Measurements from ENCODE around the gene TRNP1. TPM values are rescaled to one million over a fixed set of nuclear protein-coding genes. Genes with fewer than 3 reads are reported as not detected.
A peak's percentile ranks its signal among the peaks of the same experiment; 100 is the strongest.

The TRNP1 gene
- total RNA-seq, 2 experiments from 2014 or later = not detected

DNA sequence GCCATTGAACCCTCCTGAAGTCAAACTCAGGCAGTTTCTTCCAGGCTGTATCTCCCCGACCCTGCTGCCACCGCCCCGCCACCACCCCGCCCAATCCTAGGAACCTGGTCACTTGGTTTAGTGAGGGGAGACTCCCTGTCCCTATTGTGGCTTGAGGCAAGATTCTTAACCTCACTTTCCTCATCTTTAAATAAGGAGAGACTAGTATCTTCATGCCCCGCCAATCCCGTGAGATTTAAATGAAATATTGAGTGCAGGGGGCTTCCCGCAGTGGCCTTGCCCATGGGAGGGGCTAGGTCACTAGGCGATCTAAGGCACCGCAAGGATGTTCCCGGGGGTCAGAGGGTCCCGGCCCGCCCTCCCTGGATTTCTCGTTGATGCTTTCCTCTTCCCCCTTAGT is 34.2 kb upstream of the TRNP1 start:
- H3K9me3 Mint-ChIP-seq = peaks cover 3% of the 10 kb centered on the region
- POLR2A ChIA-PET = no interaction called here

DNA sequence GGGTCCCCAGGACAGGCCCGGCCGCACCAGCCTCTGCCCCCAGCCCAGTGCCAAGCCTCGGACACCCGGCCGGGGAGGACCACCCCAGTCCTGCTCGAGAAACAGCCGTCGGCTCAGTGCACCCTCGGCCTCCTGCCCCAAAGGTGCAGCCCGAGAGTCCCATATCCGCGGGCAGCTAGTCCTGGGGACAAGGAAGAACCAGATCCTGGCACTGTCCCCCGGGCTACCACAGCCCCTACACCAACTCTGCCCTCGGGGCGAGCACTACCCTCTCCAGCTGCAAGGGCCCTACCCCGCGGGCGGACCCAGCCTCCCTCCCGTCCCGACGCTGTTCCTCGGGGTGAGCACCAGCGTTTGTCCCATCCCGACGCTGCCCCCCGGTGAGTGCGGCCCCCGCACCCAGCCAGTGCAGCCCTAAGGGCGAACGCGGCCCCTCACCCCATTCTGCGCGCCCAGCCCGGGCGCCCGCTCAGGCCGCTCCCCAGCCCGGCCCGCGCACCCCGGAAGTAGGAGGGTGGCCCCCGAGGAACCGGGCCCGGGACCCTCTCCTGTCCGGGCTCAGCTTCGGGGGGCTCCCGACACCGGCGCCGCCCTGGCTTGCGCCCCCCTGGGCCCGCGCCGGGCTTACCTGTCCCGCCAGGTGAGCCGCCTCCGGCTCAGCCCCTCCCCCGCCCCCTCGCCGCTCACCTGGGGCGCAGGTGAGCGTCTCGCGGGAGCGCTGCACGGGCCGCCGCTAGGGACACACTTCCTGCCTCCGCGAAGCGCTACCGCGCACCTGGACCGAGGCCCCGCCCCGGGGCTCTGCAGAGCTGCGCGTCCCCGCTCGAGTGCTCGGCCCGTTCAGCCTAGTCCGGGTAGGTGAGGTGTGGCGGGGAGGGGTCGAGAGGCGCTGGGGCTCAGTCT is 33.5 kb upstream of the TRNP1 start, which contains the start of gene KDF1:
Gene KDF1 (minus strand): TSS at position 747 of the 903 bp plus-strand sequence. CDS start 8,088 bp downstream, outside the sequence.
- Mint-ChIP-seq H3K4me1 (peaks cover 5% of the 10 kb centered on the region), H3K27ac (no peak within 1 kb of the TSS), H3K4me3 (peak within 1 kb of the TSS; percentile 82), H3K9me3 (peaks cover 3% of the 10 kb centered on the region), H3K27me3 (peaks cover 56% of the 10 kb centered on the region), H3K36me3 (peaks cover 2% of the 10 kb centered on the region)
- ATAC-seq (ENCODE audit: low read depth) (peak; percentile 80), DNase-seq (peak; percentile 56)
- POLR2A ChIA-PET = interaction anchor here (0.5 kb wide), 1 partner anchor 227 kb away, joined by 4 read pairs; no protein-coding TSS in a partner anchor

More for the DNA sequence above, 34.2 kb upstream of the TRNP1 start:
- ATAC-seq (ENCODE audit: low read depth) (no peak), DNase-seq (no peak)
- Mint-ChIP-seq H3K27ac (no peak overlapping the region), H3K36me3 (peaks cover 2% of the 10 kb centered on the region), H3K4me3 (peak overlapping the region; percentile 50), H3K27me3 (peaks cover 51% of the 10 kb centered on the region), H3K4me1 (peaks cover 5% of the 10 kb centered on the region)

DNA sequence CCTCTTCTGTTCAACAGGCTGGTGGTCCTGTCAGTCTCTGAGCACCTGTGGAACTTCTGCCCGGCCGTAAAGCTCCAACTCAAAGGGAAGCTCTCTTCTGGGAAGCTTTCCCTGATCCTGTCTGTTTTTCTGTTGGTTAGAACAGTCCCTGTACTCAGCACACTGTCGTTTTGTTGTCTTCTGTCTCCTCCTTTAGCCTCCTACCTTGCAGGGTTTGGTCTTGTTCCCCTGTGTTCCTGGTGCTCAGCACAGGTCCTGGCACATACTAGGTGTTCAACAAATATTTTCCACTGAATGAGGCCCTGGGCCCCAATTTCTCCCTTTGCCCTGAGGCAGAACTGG is 32.9 kb upstream of the TRNP1 start:
- H3K27ac Mint-ChIP-seq = no peak overlapping the region
- H3K4me1 Mint-ChIP-seq = peaks cover 3% of the 10 kb centered on the region
- peaks cover 2% of the 10 kb centered on the region for H3K36me3 Mint-ChIP-seq
- DNase-seq = no peak
- peaks cover 54% of the 10 kb centered on the region for H3K27me3 Mint-ChIP-seq
- ATAC-seq (ENCODE audit: low read depth) = no peak
- POLR2A ChIA-PET = no interaction called here
- H3K4me3 Mint-ChIP-seq = peak overlapping the region; percentile 82
- H3K9me3 Mint-ChIP-seq = peaks cover 3% of the 10 kb centered on the region

DNA sequence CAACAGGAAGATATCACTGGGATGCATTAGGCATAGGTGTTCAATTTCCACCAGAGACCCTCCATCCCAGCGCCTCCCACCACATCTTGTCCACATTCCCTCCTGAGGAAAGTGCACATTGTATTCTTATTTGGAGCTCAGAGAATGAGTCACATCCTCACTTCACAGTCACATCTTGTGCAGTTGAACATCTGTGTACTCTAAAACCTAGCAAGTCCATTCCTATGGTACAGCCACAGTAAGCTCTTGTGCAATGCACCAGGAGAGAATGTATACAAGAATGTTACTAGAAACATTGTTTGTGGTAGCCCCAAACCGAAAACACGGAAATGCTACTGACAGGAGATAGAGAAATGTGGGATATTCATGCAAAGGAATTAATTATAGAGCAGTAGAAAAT is 31.7 kb upstream of the TRNP1 start:
- DNase-seq = no peak
- no peak for ATAC-seq (ENCODE audit: low read depth)
- Mint-ChIP-seq H3K27me3 (peaks cover 53% of the 10 kb centered on the region), H3K4me3 (no peak overlapping the region), H3K4me1 (peaks cover 3% of the 10 kb centered on the region), H3K27ac (no peak overlapping the region), H3K36me3 (peaks cover 2% of the 10 kb centered on the region), H3K9me3 (no peaks in the 10 kb centered on the region)
- POLR2A ChIA-PET = no interaction called here

DNA sequence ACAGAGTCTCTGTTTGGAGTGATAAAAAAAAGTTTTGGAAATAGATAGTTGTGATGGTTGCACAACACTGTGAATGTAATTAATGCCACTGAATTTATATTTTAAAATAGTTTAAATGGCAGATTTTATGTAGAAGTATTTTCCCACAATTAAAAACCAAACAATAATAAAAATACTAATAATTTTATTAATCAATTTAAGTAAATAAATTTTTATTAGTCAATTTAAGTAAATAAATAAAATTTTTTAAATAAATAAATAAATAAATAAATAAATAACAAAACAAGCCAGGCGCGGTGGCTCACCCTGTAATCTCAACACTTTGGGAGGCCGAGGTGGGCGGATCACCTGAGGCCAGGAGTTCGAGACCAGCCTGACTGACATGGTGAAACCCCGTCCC is 28.3 kb upstream of the TRNP1 start:
- no peak overlapping the region for H3K4me3 Mint-ChIP-seq
- peaks cover 39% of the 10 kb centered on the region for H3K27me3 Mint-ChIP-seq
- ATAC-seq (ENCODE audit: low read depth) (no peak), DNase-seq (no peak)
- peaks cover 3% of the 10 kb centered on the region for H3K4me1 Mint-ChIP-seq
- H3K9me3 Mint-ChIP-seq = no peaks in the 10 kb centered on the region
- peaks cover 2% of the 10 kb centered on the region for H3K36me3 Mint-ChIP-seq
- H3K27ac Mint-ChIP-seq = no peak overlapping the region
- POLR2A ChIA-PET = no interaction called here

DNA sequence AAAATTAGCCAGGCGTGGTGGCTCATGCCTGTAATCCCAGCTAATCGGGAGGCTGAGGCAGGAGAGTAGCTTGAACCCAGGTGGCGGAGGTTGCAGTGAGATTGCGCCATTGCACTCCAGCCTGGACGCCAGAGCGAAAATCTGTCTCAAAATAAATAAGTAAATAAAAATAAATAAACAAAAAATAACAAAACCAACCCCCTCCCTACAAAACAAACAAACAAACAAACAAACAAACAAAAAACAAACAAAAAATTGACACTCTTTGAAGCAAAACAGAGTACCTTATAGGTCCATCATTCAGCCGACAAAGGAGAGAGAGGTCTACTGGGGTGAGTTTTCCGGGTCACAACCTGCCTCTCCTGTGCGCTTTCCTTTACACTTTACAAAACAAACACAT is 27.9 kb upstream of the TRNP1 start:
- peaks cover 1% of the 10 kb centered on the region for H3K4me1 Mint-ChIP-seq

DNA sequence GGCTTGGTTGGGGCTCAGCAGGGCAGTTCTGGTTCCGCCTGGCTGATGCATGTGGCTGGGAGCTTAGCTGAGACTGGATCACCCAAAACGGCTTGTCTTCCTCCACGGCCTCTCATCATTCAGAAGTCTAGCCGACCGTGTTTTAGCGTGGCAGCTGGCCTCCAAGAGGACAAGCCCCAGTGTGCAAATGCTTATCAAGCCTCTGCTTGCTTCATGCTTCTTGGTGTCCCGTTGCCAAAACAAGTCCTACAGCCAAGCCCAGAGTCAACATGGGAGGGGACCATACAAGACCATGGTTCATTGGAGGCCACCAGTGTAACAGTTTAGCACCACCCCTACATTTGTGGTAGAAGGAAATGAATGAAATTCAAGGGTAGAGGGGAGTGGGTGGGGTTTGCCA is 22.7 kb upstream of the TRNP1 start:
- Mint-ChIP-seq H3K27me3 (peaks cover 7% of the 10 kb centered on the region), H3K27ac (no peak overlapping the region), H3K9me3 (no peaks in the 10 kb centered on the region), H3K4me3 (no peak overlapping the region), H3K36me3 (no peaks in the 10 kb centered on the region), H3K4me1 (peaks cover 13% of the 10 kb centered on the region)
- POLR2A ChIA-PET = no interaction called here
- DNase-seq = no peak
- ATAC-seq (ENCODE audit: low read depth) = no peak

More for the DNA sequence above, 27.9 kb upstream of the TRNP1 start:
- H3K9me3 Mint-ChIP-seq = no peaks in the 10 kb centered on the region
- H3K4me3 Mint-ChIP-seq = no peak overlapping the region
- POLR2A ChIA-PET = no interaction called here
- peaks cover 1% of the 10 kb centered on the region for H3K36me3 Mint-ChIP-seq
- H3K27me3 Mint-ChIP-seq = peaks cover 39% of the 10 kb centered on the region
- ATAC-seq (ENCODE audit: low read depth) = no peak
- no peak overlapping the region for H3K27ac Mint-ChIP-seq
- DNase-seq = no peak

DNA sequence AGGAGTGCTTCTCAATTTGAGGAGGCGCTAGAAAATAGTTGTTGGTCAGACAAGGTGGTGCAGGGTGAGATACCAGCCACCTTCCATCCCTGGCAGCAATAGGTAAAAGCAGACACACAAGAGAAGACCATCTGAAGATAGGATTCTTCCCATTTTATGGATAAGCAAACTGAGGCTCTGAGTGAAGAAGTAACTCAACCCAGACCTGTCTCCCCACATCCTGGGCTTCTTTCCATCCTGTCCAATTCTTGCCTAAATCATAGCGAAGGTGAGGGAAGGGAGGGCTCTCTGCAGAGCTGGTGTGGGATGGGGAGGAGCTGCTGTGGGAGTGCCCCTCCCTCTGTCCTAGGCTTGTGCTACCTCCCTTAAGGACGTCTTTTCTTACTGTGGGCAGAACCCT is 21.9 kb upstream of the TRNP1 start:
- Mint-ChIP-seq H3K4me3 (no peak overlapping the region), H3K36me3 (no peaks in the 10 kb centered on the region), H3K9me3 (no peaks in the 10 kb centered on the region), H3K27me3 (peaks cover 7% of the 10 kb centered on the region), H3K27ac (no peak overlapping the region), H3K4me1 (peaks cover 13% of the 10 kb centered on the region)
- POLR2A ChIA-PET = no interaction called here
- peak; percentile 24 for ATAC-seq (ENCODE audit: low read depth)
- no peak for DNase-seq

DNA sequence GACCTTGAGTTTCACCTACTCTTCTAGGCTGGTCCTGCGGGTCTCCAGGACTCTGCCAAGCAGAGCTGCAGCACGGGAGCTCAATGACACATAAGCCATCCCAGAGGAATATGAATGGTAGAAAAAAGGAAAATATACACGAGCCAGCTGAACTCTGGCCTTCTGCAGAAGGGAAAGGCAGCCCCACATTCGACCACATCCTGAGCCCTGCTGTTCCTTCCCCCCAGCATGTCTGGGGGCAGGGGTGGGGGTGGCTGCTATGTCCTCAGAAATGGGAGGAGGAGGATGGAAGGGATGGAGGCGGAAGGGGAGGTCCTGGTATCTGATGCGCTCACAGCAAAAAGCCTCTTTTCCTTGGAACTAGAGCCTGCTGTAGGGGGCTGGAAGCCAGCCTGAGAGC is 21.1 kb upstream of the TRNP1 start:
- Mint-ChIP-seq H3K4me1 (peaks cover 13% of the 10 kb centered on the region), H3K27ac (peak overlapping the region; percentile 60), H3K9me3 (no peaks in the 10 kb centered on the region), H3K4me3 (peak overlapping the region; percentile 33), H3K36me3 (no peaks in the 10 kb centered on the region), H3K27me3 (peaks cover 9% of the 10 kb centered on the region)
- POLR2A ChIA-PET = no interaction called here
- DNase-seq = no peak
- peak; percentile 39 for ATAC-seq (ENCODE audit: low read depth)

DNA sequence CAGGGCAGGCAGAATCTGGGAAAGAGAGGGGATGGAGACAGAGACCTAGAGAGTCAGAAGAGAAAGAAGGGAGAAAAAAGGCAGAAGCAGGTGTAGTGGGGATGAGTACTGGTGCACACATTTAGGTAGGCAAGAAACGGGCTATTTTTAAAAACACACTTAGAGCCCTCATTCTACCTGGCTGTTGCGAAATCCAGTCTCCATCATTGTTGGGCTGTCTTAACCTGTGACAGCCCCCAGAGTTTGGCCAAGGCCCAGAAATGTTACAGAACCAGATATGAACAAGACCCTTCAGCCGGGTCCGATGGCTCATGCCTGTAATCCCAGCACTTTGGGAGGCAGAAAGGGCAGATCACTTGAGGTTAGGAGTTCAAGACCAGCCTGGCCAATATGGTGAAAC is 20.7 kb upstream of the TRNP1 start:
- Mint-ChIP-seq H3K4me3 (no peak overlapping the region), H3K9me3 (no peaks in the 10 kb centered on the region), H3K27ac (peak overlapping the region; percentile 60), H3K4me1 (peaks cover 13% of the 10 kb centered on the region), H3K36me3 (no peaks in the 10 kb centered on the region), H3K27me3 (peaks cover 9% of the 10 kb centered on the region)
- POLR2A ChIA-PET = no interaction called here
- ATAC-seq (ENCODE audit: low read depth) (no peak), DNase-seq (no peak)

DNA sequence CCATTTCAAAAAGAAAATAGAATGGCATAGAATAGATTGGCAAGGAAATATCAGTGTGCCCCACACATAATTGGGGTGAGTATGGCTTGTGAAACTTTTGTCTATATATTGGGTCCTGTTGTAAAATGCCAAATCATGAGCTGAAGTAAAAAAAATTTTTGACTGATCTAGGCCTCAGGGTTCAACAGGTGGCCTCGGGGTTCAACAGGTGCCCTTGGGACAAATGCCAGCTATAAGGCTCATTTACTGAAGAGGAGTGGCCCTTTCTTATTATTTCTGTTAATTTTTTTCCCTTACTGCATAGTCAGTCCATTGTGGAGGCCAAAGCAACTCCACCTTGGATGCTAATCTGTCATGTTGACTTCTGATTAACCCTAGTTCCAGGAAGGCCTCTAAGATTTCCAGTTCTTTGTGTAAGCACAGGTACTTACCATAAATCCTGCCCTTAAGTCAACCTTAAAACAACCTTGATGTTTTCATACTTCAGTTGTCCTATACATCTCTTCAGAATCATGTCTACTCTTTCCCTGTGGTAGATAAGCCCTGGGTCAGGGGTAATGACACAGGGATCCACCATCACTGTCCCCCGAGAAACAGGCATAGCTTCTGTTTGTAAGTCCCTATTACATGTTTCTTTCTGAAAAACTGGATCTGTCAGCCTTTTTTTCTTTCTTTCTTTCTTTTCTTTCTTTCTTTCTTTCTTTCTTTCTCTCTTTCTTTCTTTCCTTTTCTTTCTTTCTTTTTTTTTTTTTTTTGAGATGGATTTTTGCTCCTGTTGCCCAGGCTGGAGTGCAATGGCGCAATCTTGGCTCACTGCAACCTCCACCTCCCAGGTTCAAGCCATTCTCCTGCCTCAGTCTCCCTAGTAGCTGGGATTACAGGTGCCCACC is 16.6 kb upstream of the TRNP1 start:
- ATAC-seq (ENCODE audit: low read depth) (no peak), DNase-seq (no peak)
- Mint-ChIP-seq H3K36me3 (no peaks in the 10 kb centered on the region), H3K9me3 (no peaks in the 10 kb centered on the region), H3K4me3 (no peak overlapping the region), H3K27me3 (peaks cover 4% of the 10 kb centered on the region), H3K27ac (no peak overlapping the region), H3K4me1 (peaks cover 9% of the 10 kb centered on the region)
- POLR2A ChIA-PET = no interaction called here

DNA sequence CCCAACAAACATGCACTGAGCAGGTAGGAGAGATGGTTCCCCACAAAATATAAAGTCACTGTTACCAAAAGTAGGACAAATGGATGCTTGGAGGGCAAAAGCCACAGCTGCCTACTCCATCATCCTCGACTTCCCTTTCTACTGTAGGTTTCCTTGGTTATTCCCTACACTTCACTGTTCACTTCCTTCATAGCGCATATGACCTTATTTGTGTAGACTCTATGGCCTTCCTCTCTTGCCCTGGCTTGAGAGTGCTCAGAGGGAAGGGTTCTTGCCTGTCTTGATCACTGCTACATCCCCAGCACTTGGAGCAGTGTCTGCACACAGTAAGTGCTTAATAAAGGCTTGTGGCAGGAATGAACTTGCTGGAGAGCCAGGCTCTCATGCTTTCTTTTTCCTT is 14.6 kb upstream of the TRNP1 start:
- Mint-ChIP-seq H3K4me1 (no peaks in the 10 kb centered on the region), H3K27me3 (peaks cover 14% of the 10 kb centered on the region), H3K9me3 (no peaks in the 10 kb centered on the region), H3K36me3 (no peaks in the 10 kb centered on the region), H3K27ac (no peak overlapping the region), H3K4me3 (no peak overlapping the region)
- ATAC-seq (ENCODE audit: low read depth) (no peak), DNase-seq (no peak)
- POLR2A ChIA-PET = no interaction called here

DNA sequence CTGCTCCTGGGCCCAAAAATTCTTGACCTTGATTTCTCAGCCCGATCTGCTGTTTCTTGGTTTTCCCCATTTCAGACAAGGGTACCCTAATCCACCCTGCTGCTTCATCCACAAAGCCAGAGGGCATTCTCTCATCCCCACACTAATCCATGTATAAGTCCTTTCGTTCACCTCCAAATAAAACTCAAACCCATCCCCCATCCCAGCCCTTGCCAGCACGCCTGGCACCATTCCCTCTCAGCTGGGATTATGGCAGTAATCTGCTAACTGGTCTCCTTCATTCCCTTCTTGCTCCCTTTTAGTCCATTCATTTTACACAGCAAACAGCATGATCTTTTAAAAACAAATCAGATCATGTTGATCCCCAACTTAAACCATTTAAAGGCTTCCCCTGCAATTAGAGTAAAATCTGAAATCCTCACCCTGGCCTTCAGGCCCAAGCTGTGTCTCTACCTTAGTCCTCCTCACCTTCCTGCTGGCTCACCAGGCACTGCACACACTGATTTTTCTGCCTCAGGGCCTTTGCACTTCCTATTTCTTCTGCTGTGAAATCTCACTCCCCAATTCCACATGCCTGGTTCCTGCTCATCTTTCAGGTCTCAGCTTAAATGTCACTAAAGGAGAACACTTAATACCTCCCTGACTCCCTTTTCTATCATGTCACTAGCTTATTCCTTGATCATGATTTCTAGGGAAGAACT is 12.2 kb upstream of the TRNP1 start:
- Mint-ChIP-seq H3K27ac (no peak overlapping the region), H3K4me1 (no peaks in the 10 kb centered on the region), H3K27me3 (peaks cover 30% of the 10 kb centered on the region), H3K36me3 (no peaks in the 10 kb centered on the region), H3K4me3 (no peak overlapping the region), H3K9me3 (no peaks in the 10 kb centered on the region)
- DNase-seq = no peak
- ATAC-seq (ENCODE audit: low read depth) = no peak
- POLR2A ChIA-PET = no interaction called here

Data from activated naive CD8-positive, alpha-beta T cell treated with anti-CD3 and anti-CD28 coated beads, Interleukin-2, amount 10 ng/mL, durations not matched to agents 7 days and 5 days (primary cell).